Neural cell (in vitro differentiated cells): ENCODE results near the gene RNF41. TPM values are rescaled to one million over a fixed set of nuclear protein-coding genes. Genes with fewer than 3 reads are reported as not detected.

ENCODE experiments used
- H2AFZ ChIP-seq: fragments of 200-600, 300-800 bp; sonication (generic), shearing (Covaris generic); 2 replicates; pipeline ENCODE4 v1.6.0; 2014; ENCODE audit warnings: low read depth, mild to moderate bottlenecking, antibody characterized with exemption, low read length, moderate library complexity
- H3F3A ChIP-seq: fragments of 200-600 bp; shearing (Covaris generic); 2 replicates; pipeline ENCODE4 v1.6.1; 2016; ENCODE audit warnings: mild to moderate bottlenecking, moderate library complexity, mixed read lengths, antibody characterized with exemption, low read length; ENCODE audit not compliant: insufficient read depth, poor library complexity, severe bottlenecking
- H3K27ac ChIP-seq: fragments of 200-600, 300-800 bp; sonication (generic), shearing (Covaris generic); 2 replicates; pipeline ENCODE4 v1.5.1; 2014; ENCODE audit warnings: mild to moderate bottlenecking, low read length, moderate library complexity
- H3K27me3 ChIP-seq: fragments of 300-800, 200-600 bp; sonication (generic), shearing (Covaris generic); 2 replicates; pipeline ENCODE4 v1.6.0; 2014; ENCODE audit warnings: mild to moderate bottlenecking, low read depth, low read length, moderate library complexity; ENCODE audit not compliant: insufficient read depth
- H3K36me3 ChIP-seq: fragments of 300-800, 200-600 bp; sonication (generic), shearing (Covaris generic); 2 replicates; pipeline ENCODE4 v1.5.1; 2014; ENCODE audit warnings: mild to moderate bottlenecking, antibody characterized with exemption, low read length, moderate library complexity; ENCODE audit not compliant: insufficient read depth
- H3K4me2 ChIP-seq: fragments of 300-800, 200-600 bp; sonication (generic), shearing (Covaris generic); 2 replicates; pipeline ENCODE4 v1.6.0; 2014; ENCODE audit warnings: mild to moderate bottlenecking, low read length
- H3K4me3 ChIP-seq: fragments of 300-800, 200-600 bp; sonication (generic), shearing (Covaris generic); 2 replicates; pipeline ENCODE4 v1.5.1; 2014; ENCODE audit warnings: mild to moderate bottlenecking, low read length, moderate library complexity
- H3K79me2 ChIP-seq: fragments of 200-600 bp; shearing (Covaris generic); replicated peaks from 2 replicates; pipeline ENCODE4 v1.6.0; 2014; ENCODE audit warnings: mild to moderate bottlenecking, low read length, moderate library complexity; ENCODE audit not compliant: insufficient read depth
- H3K9ac ChIP-seq: fragments of 300-800, 200-600 bp; sonication (generic), shearing (Covaris generic); 2 replicates; pipeline ENCODE4 v1.6.1; 2016; ENCODE audit warnings: mild to moderate bottlenecking, low read length, mixed read lengths
- H3K9me2 ChIP-seq: fragments of 200-600 bp; shearing (Covaris generic); 2 replicates; pipeline ENCODE4 v1.6.1; 2016; ENCODE audit warnings: mild to moderate bottlenecking, low read length, mixed read lengths; ENCODE audit not compliant: insufficient read depth
- H3K9me3 ChIP-seq: fragments of 200-600, 300-800 bp; sonication (generic), shearing (Covaris generic); 2 replicates; pipeline ENCODE4 v1.6.1; 2016; ENCODE audit warnings: mild to moderate bottlenecking, mixed run types, low read length, moderate library complexity, mixed read lengths
- H4K20me1 ChIP-seq: fragments of 200-600 bp; shearing (Covaris generic); 2 replicates; pipeline ENCODE4 v1.6.1; 2016; ENCODE audit warnings: mild to moderate bottlenecking, mixed run types; ENCODE audit not compliant: insufficient read depth
- CTCF ChIP-seq: fragments of 450-650 bp; IDR thresholded peaks from 2 replicates; pipeline ENCODE4 v1.5.1; 2014; ENCODE audit warnings: antibody characterized with exemption, mild to moderate bottlenecking, moderate library complexity; ENCODE audit not compliant: poor library complexity, severe bottlenecking
- EP300 ChIP-seq: fragments of 450-650 bp; conservative IDR thresholded peaks from 2 replicates; pipeline ENCODE4 v1.6.1; 2014; ENCODE audit warnings: antibody characterized with exemption, mild to moderate bottlenecking, moderate library complexity; ENCODE audit not compliant: poor library complexity, severe bottlenecking
- EZH2 ChIP-seq: fragments of 200-600, 300-800 bp; shearing (Covaris generic), sonication (generic); IDR thresholded peaks from 2 replicates; pipeline ENCODE4 v1.6.1; 2014; ENCODE audit warnings: antibody characterized with exemption, low read length, borderline replicate concordance, mild to moderate bottlenecking; ENCODE audit not compliant: insufficient read depth, poor library complexity, severe bottlenecking
- MXI1 ChIP-seq: fragments of 450-650 bp; conservative IDR thresholded peaks from 2 replicates; pipeline ENCODE4 v1.6.1; 2014; ENCODE audit warnings: antibody characterized with exemption, mild to moderate bottlenecking; ENCODE audit not compliant: poor library complexity, severe bottlenecking
- POLR2AphosphoS5 ChIP-seq: IDR thresholded peaks from 2 replicates; pipeline ENCODE4 v1.6.1; 2012
- RAD21 ChIP-seq: fragments of 450-650 bp; conservative IDR thresholded peaks from 2 replicates; pipeline ENCODE4 v1.6.1; 2014; ENCODE audit warnings: antibody characterized with exemption, mild to moderate bottlenecking, moderate library complexity
- REST ChIP-seq: IDR thresholded peaks from 2 replicates; pipeline ENCODE4 v1.6.1; 2012; ENCODE audit warnings: borderline replicate concordance
- SMC3 ChIP-seq: fragments of 450-650 bp; conservative IDR thresholded peaks from 2 replicates; pipeline ENCODE4 v1.6.1; 2014; ENCODE audit warnings: antibody characterized with exemption, mild to moderate bottlenecking, moderate library complexity; ENCODE audit not compliant: poor library complexity
- TAF1 ChIP-seq: IDR thresholded peaks from 2 replicates; pipeline ENCODE4 v1.6.1; 2012; ENCODE audit warnings: low read depth
- polyA plus RNA-seq: library from polyadenylated mRNA; depleted of rRNA; stranded (reverse); fragments of >200 nt; gene quantifications from 2 replicates; pipeline ENCODE4 v1.2.3, GENCODE V29; 2014

RNF41 gene
- polyA plus RNA-seq, 1 donor from 2014 or later: 108 TPM

GRCh38 chr12:56153678-56154065, 68.0 kb downstream of the RNF41 start:
- H3K4me3 ChIP-seq: peak overlapping the region; percentile 73
- H3F3A ChIP-seq: peaks cover 3% of the 10 kb centered on the region
- TF ChIP-seq POLR2AphosphoS5 (no peak), EP300 (no peak), SMC3 (no peak), MXI1 (no peak), EZH2 (no peak), RAD21 (no peak), REST (no peak), CTCF (no peak), TAF1 (no peak)

GRCh38 chr12:56152756-56153677, 68.7 kb downstream of the RNF41 start:
- Histone ChIP-seq H3K9me3 (no peaks in the 10 kb centered on the region), H3K79me2 (peaks cover 14% of the 10 kb centered on the region), H3K9me2 (no peaks in the 10 kb centered on the region), H3K4me3 (peak overlapping the region; percentile 73), H3K27ac (peak overlapping the region; percentile 85), H3K36me3 (no peaks in the 10 kb centered on the region), H3K9ac (peak overlapping the region; percentile 80), H3F3A (peaks cover 3% of the 10 kb centered on the region), H3K4me2 (peak overlapping the region; percentile 99), H4K20me1 (no peaks in the 10 kb centered on the region), H2AFZ (peak overlapping the region; percentile 36), H3K27me3 (no peaks in the 10 kb centered on the region)
- no peak for TF ChIP-seq CTCF
- no peak for TF ChIP-seq SMC3
- no peak for TF ChIP-seq EP300
- no peak for TF ChIP-seq TAF1
- TF ChIP-seq POLR2AphosphoS5: no peak
- no peak for TF ChIP-seq EZH2
- no peak for TF ChIP-seq REST
- TF ChIP-seq RAD21: no peak
- TF ChIP-seq MXI1: no peak

More at GRCh38 chr12:56153678-56154065, 68.0 kb downstream of the RNF41 start:
- Histone ChIP-seq H3K9me3 (no peaks in the 10 kb centered on the region), H2AFZ (no peak overlapping the region), H3K9ac (peak overlapping the region; percentile 80), H3K9me2 (no peaks in the 10 kb centered on the region), H3K27me3 (no peaks in the 10 kb centered on the region), H3K27ac (no peak overlapping the region), H3K4me2 (peak overlapping the region; percentile 99), H3K79me2 (peaks cover 18% of the 10 kb centered on the region), H4K20me1 (no peaks in the 10 kb centered on the region), H3K36me3 (no peaks in the 10 kb centered on the region)
